HL-60 (cell line): Measurements from ENCODE around the gene FBXO9.

ENCODE experiments used
- POLR2AphosphoS5 ChIP-seq: IDR thresholded peaks from 2 replicates; pipeline ENCODE4 v1.6.1; 2012; ENCODE audit warnings: low read depth
- TF ChIP-seq, protein P1 (sequence below): IDR thresholded peaks from one replicate; pipeline ENCODE4 v1.5.1; 2011; ENCODE audit warnings: low read length, control low read depth, inconsistent platforms; ENCODE audit not compliant: insufficient read depth

DNA sequence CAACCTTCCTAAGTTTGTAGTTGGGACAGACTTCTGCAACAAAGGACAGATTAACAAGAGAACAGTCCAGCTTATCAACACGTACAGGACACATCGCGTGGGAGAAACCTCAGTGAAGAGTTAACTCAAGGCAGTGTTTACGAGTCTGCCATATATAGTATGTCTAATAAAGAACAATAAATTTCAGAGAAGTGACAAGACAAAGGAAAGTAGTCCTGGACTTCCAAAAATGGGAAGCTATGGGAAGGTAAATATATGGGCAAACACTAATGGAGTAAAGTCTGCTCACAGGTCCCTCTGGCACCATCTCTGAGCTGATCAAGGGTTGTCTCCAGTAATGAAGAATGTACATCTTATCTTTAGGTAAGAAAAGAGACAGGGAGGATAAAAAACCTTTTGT is 48.5 kb downstream of the FBXO9 start:
- TF ChIP-seq, protein P1, sequence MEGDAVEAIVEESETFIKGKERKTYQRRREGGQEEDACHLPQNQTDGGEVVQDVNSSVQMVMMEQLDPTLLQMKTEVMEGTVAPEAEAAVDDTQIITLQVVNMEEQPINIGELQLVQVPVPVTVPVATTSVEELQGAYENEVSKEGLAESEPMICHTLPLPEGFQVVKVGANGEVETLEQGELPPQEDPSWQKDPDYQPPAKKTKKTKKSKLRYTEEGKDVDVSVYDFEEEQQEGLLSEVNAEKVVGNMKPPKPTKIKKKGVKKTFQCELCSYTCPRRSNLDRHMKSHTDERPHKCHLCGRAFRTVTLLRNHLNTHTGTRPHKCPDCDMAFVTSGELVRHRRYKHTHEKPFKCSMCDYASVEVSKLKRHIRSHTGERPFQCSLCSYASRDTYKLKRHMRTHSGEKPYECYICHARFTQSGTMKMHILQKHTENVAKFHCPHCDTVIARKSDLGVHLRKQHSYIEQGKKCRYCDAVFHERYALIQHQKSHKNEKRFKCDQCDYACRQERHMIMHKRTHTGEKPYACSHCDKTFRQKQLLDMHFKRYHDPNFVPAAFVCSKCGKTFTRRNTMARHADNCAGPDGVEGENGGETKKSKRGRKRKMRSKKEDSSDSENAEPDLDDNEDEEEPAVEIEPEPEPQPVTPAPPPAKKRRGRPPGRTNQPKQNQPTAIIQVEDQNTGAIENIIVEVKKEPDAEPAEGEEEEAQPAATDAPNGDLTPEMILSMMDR: no peak
- no peak for TF ChIP-seq POLR2AphosphoS5
